SK-N-MC (cell line): ENCODE measurements around the gene SCYL2.

Source experiments
- EZH2 ChIP-seq: fragments of 200-600 bp; sonication (generic); IDR thresholded peaks from one replicate; pipeline ENCODE4 v1.6.1; 2017; ENCODE audit warnings: antibody characterized with exemption
- FOXP2 ChIP-seq: optimal IDR thresholded peaks from 2 replicates; pipeline ENCODE3; 2011; ENCODE audit warnings: mild to moderate bottlenecking, moderate library complexity; ENCODE audit not compliant: insufficient read depth; ENCODE audit errors: extremely low read length, control extremely low read depth
- POLR2AphosphoS5 ChIP-seq: IDR thresholded peaks from 2 replicates; pipeline ENCODE4 v1.6.1; 2012; ENCODE audit warnings: mild to moderate bottlenecking, low read depth, low read length, borderline replicate concordance

- TF ChIP-seq EZH2: no peak
- TF ChIP-seq POLR2AphosphoS5: no peak
- no peak for TF ChIP-seq FOXP2
Observed at GRCh38 chr12:100293017-100293416, 26.0 kb downstream of the SCYL2 start.
